Measurements from ENCODE around the gene KCNB1. TPM values are rescaled to one million over a fixed set of nuclear protein-coding genes. Genes with fewer than 3 reads are reported as not detected.

The KCNB1 gene
- total and polyA plus RNA-seq, 4 donors, result under 0.01 to 3.4 (median 1.4) TPM

GRCh38 chr20:49348563-49348962 is 133.9 kb downstream of the KCNB1 start:
- no peak overlapping the region for H3K9ac ChIP-seq (ENCODE audit: low read depth in 1 of 2, low read length in 2 of 2)
- no peaks in the 10 kb centered on the region for H3K27me3 ChIP-seq (ENCODE audit: control insufficient read depth in 4 of 4, insufficient read depth in 4 of 4, low read length in 3 of 4)
- H3K27ac ChIP-seq (ENCODE audit: low read depth in 1 of 2, low read length in 2 of 2), result no peak overlapping the region
- DNase-seq (ENCODE audit: low spot score), result no peak
- 91% methylated on average over 4 of the region's 4 CpGs for WGBS
- no peaks in the 10 kb centered on the region for H3K9me3 ChIP-seq (ENCODE audit: control insufficient read depth in 4 of 4, low read length in 3 of 4)
- H3K4me1 ChIP-seq (ENCODE audit: control insufficient read depth in 4 of 4, insufficient read depth in 4 of 4, low read length in 3 of 4), result peaks cover under 1 to 11% (median 10%) of the 10 kb centered on the region in 4 donors
- H3K4me3 ChIP-seq (ENCODE audit: low read depth in 1 of 3, low read length in 3 of 3), result no peak overlapping the region
- no peaks in the 10 kb centered on the region for H3K36me3 ChIP-seq (ENCODE audit: control insufficient read depth in 4 of 4, insufficient read depth in 3 of 4, low read depth in 1 of 4, low read length in 3 of 4)
- TF ChIP-seq TAF1 (conservative IDR thresholded peaks at IDR 0.05) (no peak), SP1 (IDR thresholded peaks at IDR 0.05) (no peak), ATF3 (IDR thresholded peaks at IDR 0.05) (no peak), REST (IDR thresholded peaks at IDR 0.05) (no peak), HNF4G (IDR thresholded peaks at IDR 0.05) (no peak), MAX (IDR thresholded peaks at IDR 0.05) (no peak), FOXA1 (IDR thresholded peaks at IDR 0.05) (no peak), YY1 (IDR thresholded peaks at IDR 0.05) (no peak)

- no peak overlapping the region for H3K9ac ChIP-seq (ENCODE audit: low read depth in 1 of 2, low read length in 2 of 2)
- no peak overlapping the region for H3K27ac ChIP-seq (ENCODE audit: low read depth in 1 of 2, low read length in 2 of 2)
- no peaks in the 10 kb centered on the region for H3K36me3 ChIP-seq (ENCODE audit: control insufficient read depth in 4 of 4, insufficient read depth in 3 of 4, low read depth in 1 of 4, low read length in 3 of 4)
- H3K4me3 ChIP-seq (ENCODE audit: low read depth in 1 of 3, low read length in 3 of 3), result no peak overlapping the region
- no peaks in the 10 kb centered on the region for H3K9me3 ChIP-seq (ENCODE audit: control insufficient read depth in 4 of 4, low read length in 3 of 4)
- TF ChIP-seq ZBTB33 (IDR thresholded peaks at IDR 0.05), result no peak
- no peak for TF ChIP-seq FOXA2 (IDR thresholded peaks at IDR 0.05)
- no peak for TF ChIP-seq FOXA1 (IDR thresholded peaks at IDR 0.05)
- no peak for TF ChIP-seq ATF3 (IDR thresholded peaks at IDR 0.05)
- DNase-seq (ENCODE audit: low spot score), result no peak
- no peaks in the 10 kb centered on the region for H3K4me1 ChIP-seq (ENCODE audit: control insufficient read depth in 4 of 4, insufficient read depth in 4 of 4, low read length in 3 of 4)
- WGBS, result 96% methylated on average over 9 of the region's 9 CpGs
- H3K27me3 ChIP-seq (ENCODE audit: control insufficient read depth in 4 of 4, insufficient read depth in 4 of 4, low read length in 3 of 4), result no peaks in the 10 kb centered on the region
Measured at GRCh38 chr20:49347156-49347555, 135.3 kb downstream of the KCNB1 start.

- Histone ChIP-seq H3K9ac (ENCODE audit: low read depth in 1 of 2, low read length in 2 of 2) (no peak overlapping the region), H3K27ac (ENCODE audit: low read depth in 1 of 2, low read length in 2 of 2) (no peak overlapping the region), H3K9me3 (ENCODE audit: control insufficient read depth in 4 of 4, low read length in 3 of 4) (no peaks in the 10 kb centered on the region), H3K4me1 (ENCODE audit: control insufficient read depth in 4 of 4, insufficient read depth in 4 of 4, low read length in 3 of 4) (no peaks in the 10 kb centered on the region), H3K36me3 (ENCODE audit: control insufficient read depth in 4 of 4, insufficient read depth in 3 of 4, low read depth in 1 of 4, low read length in 3 of 4) (no peaks in the 10 kb centered on the region), H3K27me3 (ENCODE audit: control insufficient read depth in 4 of 4, insufficient read depth in 4 of 4, low read length in 3 of 4) (no peaks in the 10 kb centered on the region), H3K4me3 (ENCODE audit: low read depth in 1 of 3, low read length in 3 of 3) (no peak overlapping the region)
- 83% methylated on average over 3 of the region's 3 CpGs for WGBS
- TF ChIP-seq SP1 (IDR thresholded peaks at IDR 0.05), result no peak
- no peak for TF ChIP-seq MAX (IDR thresholded peaks at IDR 0.05)
- no peak for TF ChIP-seq EGR1 (IDR thresholded peaks at IDR 0.05; ENCODE audit: low read depth in 2 of 2)
- TF ChIP-seq GABPA (IDR thresholded peaks at IDR 0.05 in 1 of 2, conservative IDR thresholded peaks at IDR 0.05 in 1 of 2), result no peak
- no peak for TF ChIP-seq HNF4G (IDR thresholded peaks at IDR 0.05)
- TF ChIP-seq RAD21 (IDR thresholded peaks at IDR 0.05), result no peak
- TF ChIP-seq FOXA2 (IDR thresholded peaks at IDR 0.05), result no peak
- TF ChIP-seq HNF4A (conservative IDR thresholded peaks at IDR 0.05), result no peak
- no peak for DNase-seq (ENCODE audit: low spot score)
Measured at GRCh38 chr20:49346682-49347081, 135.8 kb downstream of the KCNB1 start.
